Loucy (cell line): Measurements from ENCODE around the gene SPSB1.

Experiments used
- H2AFZ ChIP-seq: fragments of 200-600 bp; sonication (generic); 2 replicates; pipeline ENCODE4 v1.6.0; 2016; ENCODE audit warnings: antibody characterized with exemption, mild to moderate bottlenecking, low read length, moderate library complexity
- H3F3A ChIP-seq: fragments of 200-600 bp; 2 replicates; pipeline ENCODE4 v1.6.0; 2016; ENCODE audit warnings: antibody characterized with exemption, low read depth, mild to moderate bottlenecking
- H3K27me3 ChIP-seq: fragments of 200-600 bp; sonication (generic); 2 replicates; pipeline ENCODE4 v1.6.1; 2014; ENCODE audit warnings: low read length, mild to moderate bottlenecking; ENCODE audit not compliant: insufficient read depth, poor library complexity, severe bottlenecking
- H3K36me3 ChIP-seq: fragments of 200-600 bp; sonication (generic); 2 replicates; pipeline ENCODE4 v1.6.1; 2016; ENCODE audit warnings: low read length; ENCODE audit not compliant: insufficient read depth
- H3K4me1 ChIP-seq: fragments of 200-600 bp; sonication (generic); 2 replicates; pipeline ENCODE4 v1.5.1; 2014; ENCODE audit warnings: low read length, mild to moderate bottlenecking; ENCODE audit not compliant: insufficient read depth, poor library complexity, severe bottlenecking
- H3K4me2 ChIP-seq: fragments of 200-600 bp; sonication (generic); 2 replicates; pipeline ENCODE4 v1.6.0; 2014; ENCODE audit warnings: antibody characterized with exemption, low read length, low read depth, mild to moderate bottlenecking; ENCODE audit not compliant: poor library complexity, severe bottlenecking
- H3K4me3 ChIP-seq: fragments of 200-600 bp; sonication (generic); 2 replicates; pipeline ENCODE4 v1.5.1; 2014; ENCODE audit warnings: low read length, mild to moderate bottlenecking, mixed read lengths; ENCODE audit not compliant: poor library complexity, severe bottlenecking
- H3K79me2 ChIP-seq: fragments of 200-600 bp; sonication (generic); 2 replicates; pipeline ENCODE4 v1.6.1; 2014; ENCODE audit warnings: low read length; ENCODE audit not compliant: insufficient read depth
- H3K9ac ChIP-seq: fragments of 200-600 bp; sonication (generic); 2 replicates; pipeline ENCODE4 v1.6.0; 2014; ENCODE audit warnings: mild to moderate bottlenecking, low read depth, low read length, moderate library complexity; ENCODE audit not compliant: poor library complexity, severe bottlenecking
- H3K9me2 ChIP-seq: fragments of 200-600 bp; sonication (generic); replicated peaks from 2 replicates; pipeline ENCODE4 v1.6.1; 2016; ENCODE audit warnings: low read depth, low read length, mixed read lengths
- H3K9me3 ChIP-seq: fragments of 200-600 bp; sonication (generic); 2 replicates; pipeline ENCODE4 v1.6.1; 2014; ENCODE audit warnings: mild to moderate bottlenecking, antibody characterized with exemption, low read length, low read depth; ENCODE audit not compliant: insufficient read depth
- H4K20me1 ChIP-seq: fragments of 200-600 bp; sonication (generic); 2 replicates; pipeline ENCODE4 v1.6.0; 2014; ENCODE audit warnings: antibody characterized with exemption, low read length, mild to moderate bottlenecking; ENCODE audit not compliant: insufficient read depth, poor library complexity, severe bottlenecking
- CTCF ChIP-seq: fragments of 200-600 bp; sonication (generic); conservative IDR thresholded peaks from 2 replicates; pipeline ENCODE4 v1.5.1; 2014; ENCODE audit warnings: mild to moderate bottlenecking, antibody characterized with exemption, low read length
- EZH2phosphoT487 ChIP-seq: fragments of 200-600 bp; IDR thresholded peaks from 2 replicates; pipeline ENCODE4 v1.6.1; 2018; ENCODE audit warnings: antibody characterized with exemption, mild to moderate bottlenecking, moderate library complexity, borderline replicate concordance

Gene SPSB1

GRCh38 chr1:9263276-9263855 lies 29.3 kb upstream of the SPSB1 start:
- Histone ChIP-seq H3K79me2 (peaks cover 26% of the 10 kb centered on the region), H3F3A (no peaks in the 10 kb centered on the region), H3K4me2 (no peak overlapping the region), H3K36me3 (peaks cover 51% of the 10 kb centered on the region; the same call in 1 of the 2 replicates), H3K4me1 (peaks cover 33% of the 10 kb centered on the region), H3K9me3 (no peaks in the 10 kb centered on the region; the same call in 1 of the 2 replicates), H3K9me2 (no peaks in the 10 kb centered on the region), H3K4me3 (no peak overlapping the region), H3K9ac (no peak overlapping the region), H4K20me1 (peaks cover 9% of the 10 kb centered on the region), H2AFZ (no peak overlapping the region), H3K27me3 (no peaks in the 10 kb centered on the region)
- TF ChIP-seq CTCF (no peak), EZH2phosphoT487 (no peak)

- Histone ChIP-seq H3F3A (no peaks in the 10 kb centered on the region), H4K20me1 (peaks cover 9% of the 10 kb centered on the region), H3K36me3 (peaks cover 56% of the 10 kb centered on the region; the same call in 1 of the 2 replicates), H3K27me3 (no peaks in the 10 kb centered on the region), H3K4me1 (peaks cover 33% of the 10 kb centered on the region), H3K79me2 (peaks cover 17% of the 10 kb centered on the region), H3K9me3 (no peaks in the 10 kb centered on the region), H2AFZ (no peak overlapping the region), H3K9me2 (no peaks in the 10 kb centered on the region), H3K4me2 (no peak overlapping the region), H3K4me3 (no peak overlapping the region), H3K9ac (no peak overlapping the region)
- TF ChIP-seq EZH2phosphoT487 (no peak), CTCF (no peak)
These were observed 28.5 kb upstream of the SPSB1 start for GRCh38 chr1:9263984-9264872.

GRCh38 chr1:9265037-9265436 lies 27.7 kb upstream of the SPSB1 start:
- no peaks in the 10 kb centered on the region for H3K27me3 ChIP-seq
- peaks cover 9% of the 10 kb centered on the region for H4K20me1 ChIP-seq
- no peak overlapping the region for H2AFZ ChIP-seq

More at GRCh38 chr1:9265037-9265436, 27.7 kb upstream of the SPSB1 start:
- Histone ChIP-seq H3K79me2 (peaks cover 9% of the 10 kb centered on the region), H3K9me3 (no peaks in the 10 kb centered on the region), H3K36me3 (peaks cover 60% of the 10 kb centered on the region; the same call in 1 of the 2 replicates), H3K9me2 (no peaks in the 10 kb centered on the region), H3K4me3 (no peak overlapping the region), H3K4me1 (peaks cover 33% of the 10 kb centered on the region), H3K4me2 (no peak overlapping the region), H3K9ac (no peak overlapping the region), H3F3A (no peaks in the 10 kb centered on the region)
- TF ChIP-seq EZH2phosphoT487 = no peak
- TF ChIP-seq CTCF = no peak
